Non-pigmented ciliary epithelial cell (primary cell): ENCODE results near the gene TMC2.

ENCODE experiments used
- DNase-seq: peaks from one replicate; pipeline ENCODE4 v3.0.0-alpha.2; 2010; ENCODE audit warnings: low read depth

TMC2 gene

DNA sequence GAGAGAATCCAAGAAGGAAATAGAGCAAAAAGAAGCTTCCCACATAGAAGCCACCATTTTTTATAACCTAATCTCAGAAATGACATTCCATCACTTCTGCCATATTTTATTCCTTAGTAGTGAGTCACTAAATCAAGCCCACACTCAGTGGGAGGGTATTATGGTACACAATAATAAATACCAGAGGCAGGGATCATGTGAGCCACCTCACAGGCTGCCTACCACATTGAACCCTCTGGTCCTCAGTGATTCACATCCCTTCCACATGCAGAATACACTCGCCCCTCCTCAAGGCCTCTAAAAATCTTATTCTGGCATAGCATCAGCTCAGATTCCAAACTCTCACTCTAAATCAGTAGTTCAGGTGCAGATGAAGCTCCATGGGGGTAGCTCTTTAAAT, 49.4 kb downstream of the TMC2 start:
- peak; percentile 43 for DNase-seq

DNA sequence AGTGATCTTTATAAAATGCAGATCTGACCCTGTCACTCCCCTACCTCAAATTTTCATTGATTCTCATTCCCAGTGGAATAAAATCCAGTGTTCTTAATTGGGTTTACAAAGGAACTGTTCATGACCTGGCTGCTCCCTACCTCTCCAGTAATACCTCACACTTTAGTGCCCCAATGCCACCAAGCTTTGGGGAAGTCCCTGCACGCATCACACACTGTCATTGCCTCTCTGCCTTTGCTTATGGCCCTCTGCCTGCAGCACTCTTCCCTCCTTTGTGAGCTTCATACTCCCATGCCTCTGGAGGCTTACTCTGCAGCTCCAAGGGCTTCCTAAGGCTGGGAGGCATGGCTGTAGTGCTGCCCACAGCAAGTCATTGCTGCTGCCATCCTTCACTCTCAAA, 57.4 kb downstream of the TMC2 start:
- no peak for DNase-seq

DNA sequence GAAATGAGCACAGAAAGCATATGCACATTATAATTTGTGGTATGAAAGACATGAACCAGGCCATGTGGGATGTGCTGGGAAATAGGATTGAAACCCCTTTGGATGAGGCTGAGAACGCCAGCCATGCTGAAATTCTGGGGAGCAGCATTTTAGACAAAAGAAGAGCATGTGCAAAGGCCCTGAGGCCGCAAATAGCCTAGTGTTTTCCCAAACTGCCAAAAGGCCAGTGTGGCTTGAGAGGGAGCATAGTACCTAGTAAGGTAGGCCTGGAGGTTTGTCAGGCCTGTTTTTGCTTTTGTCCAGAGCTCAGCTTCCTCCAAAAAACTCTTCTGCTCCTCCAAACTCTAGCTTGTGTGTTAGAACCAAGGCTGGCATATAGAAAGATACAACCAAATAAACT, 58.7 kb downstream of the TMC2 start:
- no peak for DNase-seq

DNA sequence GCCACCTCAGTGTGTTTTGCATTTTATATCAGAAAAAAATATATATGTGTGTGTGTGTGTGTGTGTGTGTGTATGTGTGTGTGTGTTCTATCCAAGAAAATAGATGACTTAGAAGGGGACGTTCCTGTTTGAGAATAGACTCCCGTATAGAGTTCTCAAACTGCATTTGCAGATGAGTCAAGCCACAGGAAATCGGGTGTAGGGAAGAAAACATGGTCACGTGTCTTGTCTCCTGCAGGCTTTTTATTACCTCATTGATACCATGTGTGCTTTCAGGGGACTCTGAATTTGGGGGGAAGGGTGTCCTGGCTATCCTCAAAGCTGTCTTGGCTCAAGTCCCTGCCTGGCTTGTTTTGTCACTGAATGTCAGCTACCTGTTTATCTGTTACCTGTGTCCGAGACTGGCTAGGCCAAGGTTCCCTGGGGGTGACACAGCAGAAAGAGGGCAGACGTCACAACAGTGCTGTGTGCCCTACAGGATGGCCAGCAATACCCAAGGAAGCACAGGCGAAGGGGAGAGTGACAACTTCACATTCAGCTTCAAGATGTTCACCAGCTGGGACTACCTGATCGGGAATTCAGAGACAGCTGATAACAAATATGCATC, 60.4 kb downstream of the TMC2 start:
- no peak for DNase-seq

DNA sequence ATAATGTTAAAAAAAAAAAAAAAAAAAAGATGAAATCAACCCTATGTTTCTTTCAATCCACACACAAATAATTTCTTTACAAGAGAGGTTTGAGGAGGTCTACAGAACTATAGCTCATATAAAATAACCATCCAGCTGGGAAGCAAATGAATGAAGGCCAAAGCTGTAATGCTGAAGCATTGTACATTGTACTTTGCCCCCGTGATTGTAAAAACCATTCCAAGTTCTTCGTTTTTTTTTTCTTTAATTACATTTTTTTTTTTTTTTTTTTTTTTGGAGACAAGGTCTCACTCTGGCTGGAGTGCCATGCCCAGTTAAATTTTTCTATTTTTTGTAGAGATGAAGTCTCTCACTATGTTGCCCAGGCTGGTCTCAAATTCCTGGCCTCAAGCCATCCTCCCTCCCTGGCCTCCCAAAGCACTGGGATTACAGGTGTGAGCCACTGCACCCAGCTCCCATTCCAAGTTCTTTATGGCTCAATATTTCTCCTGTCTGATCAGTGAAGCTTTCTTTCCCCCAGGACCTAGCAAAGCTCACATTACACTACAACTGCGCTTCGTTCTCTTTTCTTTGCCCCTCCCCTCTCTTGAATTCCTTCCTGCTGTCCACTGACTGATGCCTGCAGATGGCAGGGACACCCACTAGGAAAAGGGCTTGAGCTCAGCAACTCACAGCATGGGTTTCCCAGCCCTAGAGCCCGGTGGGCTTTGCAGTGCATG, 63.1 kb downstream of the TMC2 start:
- no peak for DNase-seq

DNA sequence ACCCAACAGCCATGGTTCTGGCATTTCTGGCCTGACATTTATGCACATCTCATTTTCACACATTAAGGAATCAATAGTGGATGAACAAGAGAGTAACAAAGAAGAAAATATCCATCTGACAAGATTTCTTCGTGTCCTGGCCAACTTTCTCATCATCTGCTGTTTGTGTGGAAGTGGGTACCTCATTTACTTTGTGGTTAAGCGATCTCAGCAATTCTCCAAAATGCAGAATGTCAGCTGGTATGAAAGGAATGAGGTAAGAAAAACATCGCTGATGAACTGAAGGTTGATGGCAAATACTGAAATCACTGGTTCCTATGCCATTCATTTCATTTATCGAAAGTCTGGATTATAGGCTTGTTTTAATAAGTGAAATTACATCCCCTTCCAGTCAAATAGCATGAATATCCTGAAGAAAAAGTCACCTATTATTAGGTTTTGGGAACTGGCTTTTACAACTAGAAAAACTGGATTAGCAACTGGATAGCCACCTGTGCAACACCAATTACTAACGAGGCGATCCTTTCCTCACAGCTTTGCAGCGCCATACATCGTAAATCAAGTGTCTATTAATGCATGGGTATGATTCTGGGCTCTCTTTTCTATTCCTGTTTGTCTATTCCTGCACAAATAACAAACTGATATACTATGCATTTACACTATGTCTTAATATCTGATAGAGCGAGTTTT, 65.8 kb downstream of the TMC2 start:
- DNase-seq, result no peak

DNA sequence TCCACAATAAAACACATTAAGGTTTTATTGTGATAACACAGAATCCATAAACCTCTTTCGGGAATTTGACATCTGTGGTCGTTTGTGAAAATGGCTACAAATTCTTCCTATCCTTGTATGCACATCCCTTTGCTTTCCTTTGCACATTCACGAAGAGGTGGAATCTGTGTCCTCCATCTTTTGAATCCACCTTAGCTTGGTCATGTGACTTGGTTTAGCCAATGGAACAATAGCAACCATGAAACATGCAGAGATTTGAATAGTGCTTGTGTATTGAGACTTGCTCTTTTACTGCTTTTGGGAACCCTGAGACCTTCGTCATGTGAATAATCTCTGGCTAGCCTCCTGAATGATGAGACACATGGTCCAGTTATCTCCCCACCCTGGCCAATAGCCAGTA, 66.4 kb downstream of the TMC2 start:
- no peak for DNase-seq

DNA sequence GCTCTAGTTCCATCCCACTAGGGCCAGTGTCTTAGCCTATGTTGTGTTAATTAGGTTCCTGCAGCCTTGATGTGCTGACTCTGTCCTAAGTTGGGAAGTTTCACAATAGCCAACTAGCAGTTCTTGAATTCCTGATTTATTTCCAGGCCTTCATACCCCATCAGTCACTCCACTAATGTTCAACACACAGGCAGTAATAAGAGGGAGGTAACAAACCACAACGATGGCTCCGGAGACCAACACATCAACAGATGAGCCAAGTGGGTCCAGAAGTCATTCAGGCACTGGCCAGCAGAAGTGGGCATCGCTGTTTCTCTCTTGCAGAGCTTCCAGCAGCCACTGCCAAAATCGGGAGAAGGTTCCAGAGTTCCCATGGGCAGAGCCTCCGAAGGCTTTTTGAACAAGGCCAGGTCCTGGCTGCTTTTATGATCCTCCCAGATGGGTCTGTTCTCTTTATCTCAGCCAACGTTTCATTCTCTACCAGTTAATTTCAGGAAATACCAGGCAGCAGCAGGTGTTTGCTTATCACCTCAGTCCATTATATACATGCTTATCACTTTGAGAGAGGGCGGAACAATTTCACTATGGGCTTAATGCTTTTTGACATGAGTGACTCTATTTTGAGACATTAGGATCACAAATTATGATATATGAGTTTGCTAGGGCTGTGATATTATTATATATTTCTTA, 67.6 kb downstream of the TMC2 start:
- DNase-seq, result no peak

DNA sequence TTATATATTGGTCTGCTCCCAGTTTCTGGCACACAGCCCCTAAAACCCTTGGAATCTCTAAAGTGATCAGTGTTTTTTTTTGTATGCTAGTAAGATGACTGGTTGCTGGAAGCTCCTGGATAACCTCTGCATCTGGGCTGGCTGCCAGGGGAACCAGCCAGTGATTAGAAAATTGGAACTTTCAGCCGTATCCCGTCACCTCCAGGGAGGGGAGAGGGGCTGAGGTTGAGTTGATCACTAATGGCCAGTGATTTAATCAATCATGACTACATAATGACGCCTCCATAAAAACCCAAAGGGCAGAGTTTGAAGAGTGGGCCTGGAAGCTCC, 68.1 kb downstream of the TMC2 start:
- no peak for DNase-seq

DNA sequence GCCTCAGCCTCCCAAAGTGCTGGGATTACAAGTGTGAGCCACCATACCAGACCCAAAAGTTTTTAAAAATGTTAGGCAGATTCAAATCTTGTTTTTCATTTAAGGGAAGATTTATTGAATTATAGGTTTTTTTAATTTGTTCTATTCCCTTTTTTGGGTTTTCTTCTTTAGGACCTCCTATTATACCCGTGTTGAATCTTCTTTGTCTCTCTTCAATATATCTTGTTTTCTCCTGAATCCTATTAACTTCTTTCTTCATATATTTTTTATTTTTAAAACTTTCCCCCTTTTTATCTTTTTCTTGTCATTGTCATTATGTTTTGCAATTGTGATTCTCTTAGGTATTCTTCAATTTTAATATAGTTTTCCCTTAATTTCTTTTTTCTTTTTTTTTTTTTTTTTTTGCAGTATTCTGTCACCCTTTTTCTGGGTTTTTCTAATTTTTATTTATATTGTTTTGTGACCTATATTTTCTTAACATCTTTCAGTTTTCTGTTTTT, 70.2 kb downstream of the TMC2 start:
- no peak for DNase-seq

DNA sequence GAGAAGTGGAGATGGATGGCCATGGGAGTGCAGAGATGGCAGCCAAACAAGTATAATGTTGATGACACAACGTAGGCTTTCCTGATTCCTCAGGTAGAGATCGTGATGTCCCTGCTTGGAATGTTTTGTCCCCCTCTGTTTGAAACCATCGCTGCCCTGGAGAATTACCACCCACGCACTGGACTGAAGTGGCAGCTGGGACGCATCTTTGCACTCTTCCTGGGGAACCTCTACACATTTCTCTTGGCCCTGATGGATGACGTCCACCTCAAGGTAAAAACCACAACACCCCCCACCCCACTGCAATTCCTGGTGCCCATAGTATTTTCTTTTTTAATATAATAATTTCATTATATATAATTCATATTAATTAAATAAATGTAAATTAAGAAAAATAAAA, 74.0 kb downstream of the TMC2 start:
- no peak for DNase-seq

DNA sequence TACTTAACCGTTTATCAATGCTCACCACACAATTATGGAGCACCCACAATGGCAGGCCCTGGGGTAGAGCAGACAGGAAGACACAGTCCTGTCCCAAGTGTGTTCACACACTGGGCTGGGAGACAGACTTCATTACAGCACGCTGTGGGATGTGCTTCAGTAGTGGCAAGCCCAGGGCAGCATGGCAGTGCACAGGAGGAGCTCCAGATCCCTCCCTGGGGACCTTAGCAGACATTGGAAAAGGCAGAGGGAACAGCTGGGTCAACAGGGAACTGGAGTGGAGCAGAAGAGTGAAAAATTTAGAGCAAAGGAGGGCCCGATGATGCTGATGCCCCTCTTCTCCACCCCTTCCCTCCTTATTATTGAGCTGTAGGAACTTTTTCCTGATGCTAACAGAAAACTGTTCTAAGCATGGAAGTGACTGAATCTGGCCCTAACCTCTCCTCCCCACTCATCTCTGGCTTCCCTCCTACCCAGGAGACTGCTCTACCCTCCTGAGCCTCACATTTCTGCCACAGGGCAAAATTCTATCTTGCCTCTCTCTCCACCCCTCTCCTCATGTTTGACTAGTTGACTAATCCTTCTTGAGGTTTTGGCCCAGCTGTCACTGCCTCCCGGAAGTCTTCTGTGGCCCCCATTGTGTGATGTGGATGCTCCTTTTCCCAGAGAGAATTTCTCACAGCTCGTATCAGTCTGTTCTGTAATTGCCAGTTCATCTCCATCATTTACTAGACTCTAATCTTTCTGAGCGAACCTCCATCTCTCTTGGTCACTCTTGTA, 74.8 kb downstream of the TMC2 start:
- DNase-seq, result no peak

DNA sequence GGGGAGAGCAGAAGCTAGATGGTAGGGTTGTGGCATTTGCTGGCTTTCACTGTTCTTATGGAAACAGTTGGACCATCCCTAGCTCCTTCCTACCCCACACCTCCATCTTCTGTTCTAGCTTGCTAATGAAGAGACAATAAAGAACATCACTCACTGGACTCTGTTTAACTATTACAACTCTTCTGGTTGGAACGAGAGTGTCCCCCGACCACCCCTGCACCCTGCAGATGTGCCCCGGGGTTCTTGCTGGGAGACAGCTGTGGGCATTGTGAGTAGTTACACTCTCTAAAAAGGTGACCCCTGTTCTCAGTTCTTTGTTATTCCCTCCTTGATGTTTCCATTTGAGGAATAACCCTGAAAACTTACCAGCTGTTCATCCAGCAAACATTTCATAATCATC, 75.7 kb downstream of the TMC2 start:
- DNase-seq, result no peak

DNA sequence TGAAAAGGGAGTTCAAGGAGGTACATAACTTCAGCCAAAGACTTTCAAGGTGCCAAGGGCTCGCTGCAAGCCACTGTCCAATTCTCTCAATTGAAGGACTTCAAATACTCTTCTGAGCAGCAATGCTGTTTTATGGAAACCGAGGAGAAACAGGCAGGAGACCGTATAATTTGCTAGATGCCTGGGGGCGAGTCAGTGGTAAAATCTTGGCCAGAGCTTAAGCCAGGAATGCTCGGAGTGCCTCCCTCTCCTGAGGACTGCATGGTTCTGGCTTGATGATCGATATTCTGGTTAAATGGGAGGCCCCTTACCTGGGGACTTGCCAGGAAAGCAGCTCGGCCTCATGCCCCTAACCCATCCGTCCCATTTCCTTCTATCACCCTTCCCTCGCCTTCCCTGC, 80.3 kb downstream of the TMC2 start:
- DNase-seq, result no peak

DNA sequence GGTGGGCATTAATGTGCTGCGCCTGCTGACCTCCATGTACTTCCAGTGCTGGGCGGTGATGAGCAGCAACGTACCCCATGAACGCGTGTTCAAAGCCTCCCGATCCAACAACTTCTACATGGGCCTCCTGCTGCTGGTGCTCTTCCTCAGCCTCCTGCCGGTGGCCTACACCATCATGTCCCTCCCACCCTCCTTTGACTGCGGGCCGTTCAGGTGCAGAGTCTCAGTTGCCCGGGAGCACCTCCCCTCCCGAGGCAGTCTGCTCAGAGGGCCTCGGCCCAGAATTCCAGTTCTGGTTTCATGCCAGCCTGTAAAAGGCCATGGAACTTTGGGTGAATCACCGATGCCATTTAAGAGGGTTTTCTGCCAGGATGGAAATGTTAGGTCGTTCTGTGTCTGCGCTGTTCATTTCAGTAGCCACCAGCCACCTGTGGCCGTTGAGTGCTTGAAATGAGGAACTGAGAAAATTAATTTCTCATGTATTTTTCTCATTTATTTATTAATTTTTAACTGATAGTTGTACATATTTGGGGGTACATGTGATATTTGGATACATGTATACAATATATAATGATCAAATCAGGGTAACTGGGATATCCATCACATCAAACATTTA, 80.8 kb downstream of the TMC2 start:
- no peak for DNase-seq

DNA sequence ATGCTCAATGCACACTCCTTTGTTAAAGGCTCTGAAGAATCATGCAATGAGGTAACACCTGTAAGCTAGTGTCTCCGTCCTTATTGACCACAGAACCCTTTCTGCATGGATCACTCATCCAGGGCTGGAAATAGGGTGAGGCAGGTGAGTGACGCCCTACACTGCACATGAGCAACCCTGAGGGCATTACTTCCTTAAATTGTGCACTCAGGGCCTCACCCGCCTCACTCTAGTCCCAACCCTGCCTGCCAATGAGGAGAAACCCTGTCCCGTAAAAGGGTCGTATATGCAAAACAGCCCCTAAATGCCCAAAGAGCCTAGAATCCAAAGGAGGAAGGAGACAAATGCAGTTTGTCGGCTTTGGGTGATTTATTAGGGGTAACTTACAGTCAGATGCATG, 82.4 kb downstream of the TMC2 start:
- DNase-seq, result no peak

DNA sequence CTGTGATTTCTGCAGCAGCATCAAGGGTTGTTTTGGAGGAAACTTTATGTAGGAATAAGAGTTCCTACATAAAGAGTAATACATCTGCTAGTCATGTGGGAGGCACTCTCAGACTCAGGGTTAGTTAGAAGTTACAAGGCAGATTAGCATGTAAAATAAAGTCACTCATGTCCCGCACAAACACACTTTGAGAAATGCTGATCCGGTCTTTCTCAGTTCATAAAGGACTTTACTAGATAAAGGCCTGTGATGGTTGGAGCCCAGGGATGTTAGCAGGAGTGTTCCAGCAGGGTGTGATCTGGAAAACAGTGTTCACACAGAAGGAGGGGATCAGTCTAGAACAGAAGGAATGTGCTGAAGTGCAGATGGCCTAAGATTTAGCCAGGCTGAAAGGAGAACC, 83.0 kb downstream of the TMC2 start:
- DNase-seq, result no peak

DNA sequence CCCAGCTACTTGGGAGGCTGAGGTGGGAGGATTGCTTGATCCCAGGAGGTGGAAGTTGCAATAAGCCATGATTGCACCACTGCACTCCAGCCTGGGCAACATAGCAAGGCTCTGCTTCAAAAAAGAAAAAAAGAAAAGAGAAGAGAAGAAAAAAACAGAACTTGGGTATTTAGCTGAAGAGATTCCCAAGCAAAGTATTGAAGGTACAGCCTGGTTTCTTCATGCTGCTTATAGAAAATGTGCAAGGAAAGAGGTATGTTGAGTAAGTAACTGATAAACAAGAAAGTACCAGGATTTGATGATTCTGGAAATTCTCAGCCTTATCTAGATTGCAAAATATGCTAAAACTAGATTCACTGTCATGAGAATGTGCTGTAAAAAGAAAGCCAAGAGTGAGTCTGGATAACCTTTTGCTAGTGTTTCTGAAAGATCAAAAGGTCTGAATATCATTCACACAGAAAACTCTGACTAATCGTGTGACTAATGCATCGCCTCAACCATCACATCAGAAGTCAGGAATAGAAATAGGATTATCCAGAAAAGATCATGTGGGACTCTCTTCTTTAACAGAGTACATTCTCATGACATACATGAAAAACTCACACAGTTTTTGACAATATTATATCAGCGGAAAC, 83.7 kb downstream of the TMC2 start:
- DNase-seq, result no peak

DNA sequence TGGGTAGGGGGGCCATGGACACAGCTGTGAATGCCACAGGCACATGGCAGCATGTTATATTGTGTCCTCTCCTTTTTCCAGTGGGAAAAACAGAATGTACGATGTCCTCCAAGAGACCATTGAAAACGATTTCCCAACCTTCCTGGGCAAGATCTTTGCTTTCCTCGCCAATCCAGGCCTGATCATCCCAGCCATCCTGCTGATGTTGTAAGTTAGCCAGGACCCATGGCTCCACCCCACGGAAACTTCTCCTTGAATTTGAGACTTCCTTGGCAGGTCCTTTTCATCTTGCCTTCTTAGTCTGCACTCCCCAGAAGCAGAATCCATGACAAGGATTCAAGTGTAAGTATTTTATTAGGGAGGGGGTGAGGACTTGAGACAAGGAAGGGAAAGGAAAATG, 87.8 kb downstream of the TMC2 start:
- DNase-seq, result no peak

DNA sequence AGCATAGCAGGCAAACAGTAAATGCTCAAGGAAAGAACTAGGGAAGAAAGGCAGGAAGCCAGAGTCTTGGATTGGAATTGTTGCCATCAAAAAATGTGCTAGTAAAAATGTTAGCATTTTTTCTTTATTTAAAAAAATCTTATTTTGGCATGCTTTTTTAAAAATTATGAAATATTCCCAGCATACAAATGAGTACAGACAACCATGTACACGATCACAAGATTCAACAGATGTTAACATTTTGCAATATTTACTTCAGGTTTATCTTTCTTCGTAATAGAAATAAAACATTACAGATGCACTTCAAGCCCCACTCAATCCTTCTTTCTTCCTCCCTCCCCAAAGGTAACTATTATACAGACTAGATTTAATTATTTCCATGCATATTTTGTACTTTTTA, 88.7 kb downstream of the TMC2 start:
- DNase-seq, result no peak

DNA sequence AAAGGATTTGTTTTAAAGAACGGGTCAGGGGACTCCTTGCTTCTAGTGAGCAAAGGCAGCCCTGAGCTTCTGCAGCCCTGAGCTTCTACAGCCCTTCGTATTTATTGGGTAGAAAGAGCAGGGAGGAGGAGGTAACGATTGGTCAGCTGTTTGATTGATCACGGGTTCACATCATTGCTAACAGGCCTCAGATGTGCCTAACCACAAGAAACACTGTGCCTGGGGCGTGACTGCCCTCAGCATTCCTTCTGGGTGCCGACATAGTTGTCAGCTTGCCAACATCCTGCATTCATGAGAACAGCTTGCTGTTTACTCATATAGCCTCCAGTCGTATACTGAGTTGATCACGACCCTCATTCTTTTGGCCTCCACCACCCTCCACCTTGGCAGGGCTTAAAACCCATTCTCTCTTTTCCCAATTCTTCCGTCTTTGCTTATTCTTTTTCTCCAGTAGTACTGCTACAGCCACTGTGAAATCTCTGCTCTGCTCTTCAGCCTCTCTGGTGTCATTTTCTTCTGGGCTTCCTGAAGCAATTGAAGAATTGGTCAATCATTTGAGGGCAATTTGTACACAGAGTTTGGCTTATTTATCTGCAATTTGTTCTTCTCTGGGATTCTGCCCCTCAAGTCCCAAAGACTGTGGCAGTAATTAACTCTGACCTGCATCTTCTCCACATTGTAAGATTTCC, 90.6 kb downstream of the TMC2 start:
- peak; percentile 54 for DNase-seq
